Endothelial cell of umbilical vein (primary cell): ENCODE measurements around the gene BACH2. TPM values are rescaled to one million over a fixed set of nuclear protein-coding genes. Genes with fewer than 3 reads are reported as not detected.

Experiments
- BruUV-seq: library from RNA; stranded (reverse); fragments of 400-500 nt; replicated peaks from 2 replicates; lab custom pipeline; 2021; lab: Mats Ljungman, UMichigan
- CTCF ChIA-PET: fragments of 300-600, 350-600 bp; sonication (Branson Sonifier 250); formaldehyde crosslinking; loops from one replicate; lab custom pipeline; 2021; ENCODE audit warnings: antibody characterized with exemption, inconsistent platforms; lab: Charles Lee
- POLR2A ChIA-PET: fragments of 300-600, 350-600 bp; sonication (Branson Sonifier 250); formaldehyde crosslinking; loops from one replicate; lab custom pipeline; 2021; ENCODE audit warnings: antibody characterized with exemption, inconsistent platforms; lab: Charles Lee
- DNase-seq: peaks from one replicate; pipeline ENCODE4 v3.0.0-alpha.2; 2011; ENCODE audit warnings: low read depth, low spot score
- FAIRE-seq: peaks from 2 replicates; lab custom pipeline; 2011; peaks lifted over from hg19 to GRCh38; lab: Jason Lieb, UNC
- H2AFZ ChIP-seq: 2 replicates; pipeline ENCODE4 v1.6.0; 2012; ENCODE audit warnings: low read depth, low read length, control low read depth, inconsistent platforms
- H3K27ac ChIP-seq: 2 replicates; pipeline ENCODE4 v1.5.1; 2011; ENCODE audit warnings: low read depth, mild to moderate bottlenecking, control low read depth, low read length, moderate library complexity; ENCODE audit not compliant: insufficient read depth
- H3K27me3 ChIP-seq, 2 experiments: 2 replicates each; pipeline versions ENCODE4 v1.6.0 to v1.6.1; 2011; ENCODE audit warnings: low read length in 2 of 2, mixed read lengths in 1 of 2; ENCODE audit not compliant: control insufficient read depth in 2 of 2, insufficient read depth in 2 of 2
- H3K36me3 ChIP-seq, 2 experiments: 2 replicates in 1 of 2; 3 replicates in 1 of 2; pipeline ENCODE4 v1.5.1; 2011; ENCODE audit warnings: low read length in 2 of 2, mild to moderate bottlenecking in 1 of 2, moderate library complexity in 1 of 2; ENCODE audit not compliant: control insufficient read depth in 2 of 2, insufficient read depth in 2 of 2; ENCODE audit errors: extremely low read depth in 1 of 2
- H3K4me1 ChIP-seq: 3 replicates; pipeline ENCODE4 v1.5.1; 2011; ENCODE audit warnings: mild to moderate bottlenecking, low read length; ENCODE audit not compliant: control insufficient read depth, insufficient read depth; ENCODE audit errors: extremely low read depth
- H3K4me2 ChIP-seq: 2 replicates; pipeline ENCODE4 v1.6.1; 2011; ENCODE audit warnings: low read length, control low read depth, mixed read lengths; ENCODE audit not compliant: insufficient read depth
- H3K4me3 ChIP-seq, 3 experiments: fragments of 200-600 bp in 1 of 3; sonication (generic), shearing (Covaris generic) in 1 of 3; replicated peaks in 1 of 3; 2 replicates each; pipeline ENCODE4 v1.5.1; 2011 to 2016; ENCODE audit warnings: control low read depth in 3 of 3, low read length in 3 of 3, mild to moderate bottlenecking in 2 of 3, inconsistent platforms in 1 of 3, low read depth in 1 of 3, moderate library complexity in 1 of 3; ENCODE audit not compliant: insufficient read depth in 1 of 3
- H3K79me2 ChIP-seq: 2 replicates; pipeline ENCODE4 v1.6.0; 2012; ENCODE audit warnings: low read length, inconsistent platforms; ENCODE audit not compliant: control insufficient read depth, insufficient read depth
- H3K9ac ChIP-seq: replicated peaks from 2 replicates; pipeline ENCODE3; 2011; ENCODE audit warnings: low read length, control low read depth; ENCODE audit not compliant: insufficient read depth; ENCODE audit errors: extremely low read depth
- H3K9me1 ChIP-seq: replicated peaks from 3 replicates; pipeline ENCODE4 v1.6.0; 2011; ENCODE audit warnings: mild to moderate bottlenecking, low read length; ENCODE audit not compliant: control insufficient read depth, insufficient read depth; ENCODE audit errors: extremely low read depth
- H3K9me3 ChIP-seq: replicated peaks from 2 replicates; pipeline ENCODE4 v1.5.1; 2012; ENCODE audit warnings: low read length, inconsistent platforms; ENCODE audit not compliant: control insufficient read depth, insufficient read depth
- H4K20me1 ChIP-seq: replicated peaks from 2 replicates; pipeline ENCODE3; 2011; ENCODE audit warnings: mild to moderate bottlenecking, low read length; ENCODE audit not compliant: control insufficient read depth, insufficient read depth; ENCODE audit errors: extremely low read depth
- CTCF ChIP-seq, 2 donors: IDR thresholded peaks; 1 replicate in 1 of 2; 2 replicates in 1 of 2; pipeline ENCODE4 v1.5.1; 2011; ENCODE audit warnings: low read length in 2 of 2, mild to moderate bottlenecking in 2 of 2, moderate library complexity in 2 of 2, control low read depth in 1 of 2, inconsistent platforms in 1 of 2, low read depth in 1 of 2; ENCODE audit not compliant: insufficient read depth in 1 of 2; ENCODE audit errors: extremely low read depth in 1 of 2
- EZH2 ChIP-seq: IDR thresholded peaks from 2 replicates; pipeline ENCODE4 v1.6.1; 2012; ENCODE audit warnings: borderline replicate concordance, low read depth, mild to moderate bottlenecking, moderate library complexity, low read length, inconsistent platforms; ENCODE audit not compliant: severe bottlenecking
- FOS ChIP-seq: IDR thresholded peaks from 2 replicates; pipeline ENCODE4 v1.6.1; 2011; ENCODE audit warnings: mild to moderate bottlenecking, low read length, moderate library complexity, borderline replicate concordance; ENCODE audit not compliant: insufficient read depth
- GATA2 ChIP-seq: IDR thresholded peaks from 2 replicates; pipeline ENCODE4 v1.7.0; 2011; ENCODE audit warnings: low read depth, mild to moderate bottlenecking, moderate library complexity, mixed read lengths, low read length; ENCODE audit not compliant: insufficient read length, insufficient read depth
- JUN ChIP-seq: IDR thresholded peaks from 2 replicates; pipeline ENCODE4 v1.6.1; 2011; ENCODE audit warnings: borderline replicate concordance, low read depth; ENCODE audit not compliant: insufficient read length, insufficient read depth
- MAX ChIP-seq: IDR thresholded peaks from 2 replicates; pipeline ENCODE4 v1.6.1; 2011; ENCODE audit not compliant: insufficient read depth, insufficient read length
- MYC ChIP-seq: IDR thresholded peaks from one replicate; pipeline ENCODE4 v1.6.1; 2011; ENCODE audit warnings: mild to moderate bottlenecking, low read depth, low read length
- POLR2A ChIP-seq: IDR thresholded peaks from 2 replicates; pipeline ENCODE4 v1.6.1; 2012; ENCODE audit warnings: low read depth, mild to moderate bottlenecking, control low read depth, low read length
- POLR2AphosphoS5 ChIP-seq: IDR thresholded peaks from 2 replicates; pipeline ENCODE4 v1.6.1; 2012; ENCODE audit warnings: low read depth, mild to moderate bottlenecking, control low read depth, low read length, moderate library complexity; ENCODE audit not compliant: insufficient read depth
- dilution Hi-C: fragments of 300-500 bp; cut with MboI; formaldehyde crosslinking; loops from one replicate; pipeline ENCODE4 v1.15.0; 2019; ENCODE audit warnings: low sequenced_read_pairs; ENCODE audit not compliant: extremely low pct_ligation_motif_present
- intact Hi-C: fragments of 100-400 bp; cut with micrococcal nuclease; formaldehyde crosslinking; loops from one replicate; pipeline ENCODE4 v1.10.0; 2022
- polyA plus RNA-seq, 4 experiments: library from polyadenylated mRNA; depleted of rRNA in 3 of 4; stranded (reverse) in 3 of 4; unstranded in 1 of 4; fragments of >200 nt; gene quantifications; 2 replicates each; pipeline versions ENCODE4 v1.2.1 to v1.2.3, GENCODE V29; 2011 to 2012; ENCODE audit warnings: missing spikeins in 1 of 4
- total RNA-seq: library from RNA; stranded (reverse); gene quantifications from 2 replicates; pipeline ENCODE4 v1.2.3, GENCODE V29; 2021

BACH2 gene
- total and polyA plus RNA-seq, 2 donors (not counting 3 experiments of a cell fraction or from before 2014, with no cell fraction given): 1.7 to 5.6 TPM

GRCh38 chr6:90319044-90319443 is 22.4 kb upstream of the BACH2 start:
- DNase-seq (no peak), FAIRE-seq (no peak)
- dilution Hi-C loops (no loop called here), intact Hi-C loops (no loop called here)
- Histone ChIP-seq H3K27me3 (peaks cover 0 to 6% of the 10 kb centered on the region in 2 experiments), H4K20me1 (no peaks in the 10 kb centered on the region), H3K9me3 (no peaks in the 10 kb centered on the region), H3K4me1 (no peaks in the 10 kb centered on the region), H3K9me1 (no peaks in the 10 kb centered on the region), H3K9ac (no peak overlapping the region), H3K36me3 (no peaks in the 10 kb centered on the region), H3K27ac (no peak overlapping the region), H3K79me2 (no peaks in the 10 kb centered on the region), H3K4me3 (no peak overlapping the region), H2AFZ (no peak overlapping the region), H3K4me2 (no peak overlapping the region)
- POLR2A ChIA-PET: no interaction called here
- BruUV-seq: no TSS peak
- CTCF ChIA-PET: interaction anchor here (1.0 kb wide), 2 partner anchors 17 to 378 kb away, joined by 3 to 4 read pairs; no protein-coding TSS in a partner anchor
- no peak for TF ChIP-seq GATA2
- TF ChIP-seq CTCF (IDR thresholded peaks at IDR 0.05; ENCODE audit: extremely low read depth in 1 of 2, insufficient read depth in 1 of 2, low read depth in 1 of 2, low read length in 2 of 2): no peak
- no peak for TF ChIP-seq JUN
- TF ChIP-seq POLR2A: no peak
- no peak for TF ChIP-seq MYC

GRCh38 chr6:90315986-90316385 is 19.3 kb upstream of the BACH2 start:
- Histone ChIP-seq H3K4me2 (no peak overlapping the region), H3K36me3 (no peaks in the 10 kb centered on the region), H4K20me1 (no peaks in the 10 kb centered on the region), H3K4me1 (no peaks in the 10 kb centered on the region), H3K27me3 (peaks cover 0 to 6% of the 10 kb centered on the region in 2 experiments), H3K9ac (no peak overlapping the region), H3K9me3 (no peaks in the 10 kb centered on the region), H3K79me2 (no peaks in the 10 kb centered on the region), H3K4me3 (no peak overlapping the region), H3K9me1 (no peaks in the 10 kb centered on the region), H2AFZ (no peak overlapping the region), H3K27ac (no peak overlapping the region)
- dilution Hi-C loops (no loop called here), intact Hi-C loops (no loop called here)
- DNase-seq: no peak
- POLR2A ChIA-PET: no interaction called here
- no peak for TF ChIP-seq MYC
- TF ChIP-seq POLR2AphosphoS5: no peak
- no peak for TF ChIP-seq POLR2A
- no peak for TF ChIP-seq CTCF (IDR thresholded peaks at IDR 0.05; ENCODE audit: extremely low read depth in 1 of 2, insufficient read depth in 1 of 2, low read depth in 1 of 2, low read length in 2 of 2)
- TF ChIP-seq JUN: no peak
- no peak for TF ChIP-seq GATA2
- no peak for TF ChIP-seq MAX
- no peak for TF ChIP-seq FOS
- TF ChIP-seq EZH2: no peak
- no peak for FAIRE-seq
- BruUV-seq: no TSS peak
- CTCF ChIA-PET: interaction anchor here (0.6 to 1.6 kb wide), 3 partner anchors 43 to 376 kb away, joined by 3 to 8 read pairs (median 4); no protein-coding TSS in a partner anchor
